GM21529 (cell line): ENCODE data around the gene ALS2CL.
A peak's percentile ranks its signal among the peaks of the same experiment; 100 is the strongest.

ENCODE experiments used
- ATAC-seq: cut with Tn5 transposase; IDR thresholded peaks from one replicate; pipeline ENCODE4 v1.9.1; 2021; ENCODE audit not compliant: unreplicated experiment

Gene ALS2CL

DNA sequence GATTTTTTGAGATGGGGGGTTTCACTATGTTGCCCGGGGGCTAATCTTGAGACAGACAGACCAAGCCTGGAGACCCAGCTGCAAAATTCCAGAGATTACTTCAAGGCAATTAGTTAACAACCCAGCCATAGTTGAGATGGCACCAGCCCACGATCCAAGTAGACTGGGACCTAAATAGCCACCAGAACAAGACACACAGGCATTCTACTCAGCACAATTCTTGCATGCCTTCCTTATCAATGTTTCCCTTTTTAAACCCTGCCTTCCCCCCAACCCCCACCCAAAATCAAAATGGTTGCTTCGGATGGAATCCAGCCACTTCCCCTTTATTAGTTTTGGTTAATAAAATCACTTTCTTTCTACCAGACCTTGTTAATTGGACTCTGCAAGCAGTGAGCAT, 52.6 kb downstream of the ALS2CL start:
- no peak for ATAC-seq

GRCh38 chr3:46639221-46639620, 54.3 kb downstream of the ALS2CL start:
- no peak for ATAC-seq

DNA sequence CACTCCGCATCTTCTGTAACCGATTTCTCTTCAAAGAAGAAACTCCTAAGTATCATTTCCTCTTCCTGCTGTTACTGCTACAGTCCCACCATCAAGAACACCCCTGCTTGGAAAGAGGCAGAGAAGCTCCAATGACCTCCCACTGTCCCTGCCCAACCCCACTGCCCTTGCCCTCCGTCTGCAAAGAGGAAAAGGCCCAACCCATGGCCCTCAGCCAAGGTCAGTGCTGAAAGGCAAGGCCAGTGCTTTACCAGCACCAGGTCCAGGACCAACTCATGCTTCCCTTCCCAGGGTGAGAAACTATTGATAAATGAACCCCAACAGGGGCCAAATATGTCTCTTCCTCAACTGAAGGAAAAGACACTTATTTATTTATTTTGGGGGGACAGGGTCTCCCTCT, 58.6 kb downstream of the ALS2CL start:
- no peak for ATAC-seq

DNA sequence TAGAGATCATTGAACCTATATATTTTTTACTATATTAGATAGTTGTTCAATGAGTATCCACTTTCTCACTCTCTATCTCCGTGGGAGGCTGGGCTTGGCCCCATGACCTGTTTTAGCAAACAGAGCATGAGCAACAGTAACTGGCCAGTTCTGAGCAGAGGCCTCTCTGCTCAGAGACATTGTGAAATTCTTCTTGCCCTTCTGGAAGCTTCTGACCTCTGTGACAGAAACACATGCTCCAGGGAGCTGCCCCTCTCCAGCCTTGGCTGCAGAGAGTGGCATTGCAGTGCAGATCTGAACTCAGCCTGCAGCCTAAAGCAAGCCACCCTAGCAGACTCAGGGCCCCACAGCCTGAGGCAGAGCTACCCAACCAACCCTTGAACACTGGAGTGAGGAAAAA, 60.7 kb downstream of the ALS2CL start:
- no peak for ATAC-seq

GRCh38 chr3:46629551-46630517, 63.6 kb downstream of the ALS2CL start:
- peak; percentile 88 for ATAC-seq

GRCh38 chr3:46628901-46629369, 64.5 kb downstream of the ALS2CL start:
- ATAC-seq: no peak

DNA sequence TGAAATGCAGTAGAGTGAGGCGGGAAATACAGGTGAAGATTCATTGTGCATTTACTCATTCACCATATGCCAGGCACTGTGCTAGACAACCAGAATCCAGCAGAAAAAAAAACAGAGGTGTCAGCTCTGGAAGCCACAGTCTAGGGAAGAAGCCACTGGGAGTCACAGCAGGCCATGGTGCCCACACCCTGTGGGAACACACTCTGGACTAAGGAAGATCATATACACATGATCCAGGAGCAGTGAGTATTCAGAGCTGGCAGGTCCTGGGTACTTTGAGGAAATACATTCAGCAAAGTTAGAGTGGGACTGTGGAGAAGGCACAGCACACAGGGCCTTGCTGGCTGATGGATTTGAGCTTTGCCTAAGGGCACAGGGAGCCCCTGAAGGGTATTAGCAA, 66.4 kb downstream of the ALS2CL start:
- ATAC-seq: no peak

- no peak for ATAC-seq
Observed at GRCh38 chr3:46626039-46626438, 67.4 kb downstream of the ALS2CL start.

GRCh38 chr3:46624975-46625490, 68.4 kb downstream of the ALS2CL start:
- ATAC-seq: no peak

DNA sequence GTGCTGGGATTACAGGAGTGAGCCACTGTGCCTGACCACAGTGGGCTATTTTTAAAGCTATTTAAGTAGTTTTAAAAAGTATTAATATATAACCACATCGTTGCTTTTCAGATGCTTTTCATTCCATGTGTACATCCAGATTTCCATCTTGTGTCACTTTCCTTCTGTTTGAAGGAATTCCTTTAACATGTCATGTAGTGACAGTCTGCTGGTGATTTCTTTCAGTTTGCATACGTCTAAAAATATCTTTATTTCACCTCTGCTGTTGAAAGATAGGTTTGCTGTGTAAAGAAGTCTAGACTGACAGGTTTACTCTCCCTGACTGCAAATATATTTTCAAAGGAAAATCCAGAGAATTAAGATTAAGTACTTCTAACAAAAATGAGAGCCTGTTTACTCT, 68.9 kb downstream of the ALS2CL start:
- ATAC-seq: no peak

DNA sequence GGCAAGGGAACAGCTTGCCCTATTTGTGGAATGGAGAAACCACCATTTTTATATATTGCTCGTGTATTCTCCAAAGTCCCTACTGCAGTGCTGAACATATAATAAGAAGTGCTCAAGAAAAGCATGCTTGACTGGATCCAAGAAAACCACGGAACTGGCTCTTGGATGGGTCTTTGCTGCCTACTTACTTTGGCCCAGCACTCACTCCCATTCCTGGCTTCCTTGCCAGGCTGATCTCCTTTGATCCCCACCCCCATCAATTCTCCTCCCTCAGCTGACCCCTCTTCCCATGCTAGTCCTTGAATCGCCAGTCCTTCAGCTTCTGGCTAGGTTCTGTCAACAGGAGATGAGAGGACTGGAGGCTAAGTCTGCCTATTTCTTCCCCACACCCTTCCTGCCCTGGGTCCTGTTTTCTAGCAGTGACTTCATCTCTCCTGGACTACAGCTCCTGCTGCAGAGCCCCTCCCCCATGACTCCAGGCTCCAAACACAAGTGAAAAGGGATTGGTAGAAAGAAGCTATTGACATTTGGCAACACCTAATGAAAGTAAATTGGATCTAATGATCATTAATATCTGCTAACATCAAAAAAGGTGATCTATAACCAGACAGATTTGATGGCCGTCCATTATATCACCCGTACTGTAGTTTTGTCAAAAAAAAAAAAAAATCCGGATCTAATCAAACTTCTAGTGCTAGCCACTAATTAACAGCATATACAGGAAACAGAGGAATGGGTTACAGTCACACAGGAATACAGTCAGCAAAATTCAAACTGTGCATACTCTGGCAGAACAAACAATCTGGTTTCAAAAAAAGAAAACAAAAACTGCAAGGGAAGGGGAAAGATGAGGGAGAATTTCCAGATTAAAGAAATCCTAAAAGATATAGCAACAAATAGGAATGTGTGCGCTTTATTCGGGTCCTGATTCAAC, 73.4 kb downstream of the ALS2CL start:
- no peak for ATAC-seq
